HFF-Myc (cell line): Measurements from ENCODE around the gene AGBL1.

Experiments
- DNase-seq: peaks from one replicate; pipeline ENCODE4 v3.0.0-alpha.2; 2011; ENCODE audit warnings: low read depth; ENCODE audit errors: extremely low read depth
- H3K4me3 ChIP-seq: replicated peaks from 2 replicates; pipeline ENCODE4 v1.5.1; 2011; ENCODE audit warnings: low read depth, mild to moderate bottlenecking, control low read depth, low read length
- CTCF ChIP-seq: IDR thresholded peaks from 2 replicates; pipeline ENCODE4 v1.5.1; 2012; ENCODE audit warnings: mild to moderate bottlenecking, low read depth, low read length, control low read depth; ENCODE audit errors: missing control alignments

The AGBL1 gene

GRCh38 chr15:86165265-86166211 is 85.9 kb downstream of the AGBL1 start:
- DNase-seq: no peak
- no peak for TF ChIP-seq CTCF
- H3K4me3 ChIP-seq: no peak overlapping the region

- DNase-seq: no peak
- TF ChIP-seq CTCF: no peak
- H3K4me3 ChIP-seq: no peak overlapping the region
These were observed 88.2 kb downstream of the AGBL1 start for GRCh38 chr15:86167841-86168240.

GRCh38 chr15:86178845-86179244 is 99.2 kb downstream of the AGBL1 start:
- H3K4me3 ChIP-seq: no peak overlapping the region
- DNase-seq: no peak
- TF ChIP-seq CTCF: no peak

GRCh38 chr15:86183596-86184491 is 104.2 kb downstream of the AGBL1 start:
- no peak for DNase-seq
- H3K4me3 ChIP-seq: no peak overlapping the region

GRCh38 chr15:86193716-86194380 is 114.2 kb downstream of the AGBL1 start:
- DNase-seq: no peak
- no peak for TF ChIP-seq CTCF
- H3K4me3 ChIP-seq: no peak overlapping the region

More at GRCh38 chr15:86183596-86184491, 104.2 kb downstream of the AGBL1 start:
- no peak for TF ChIP-seq CTCF

- no peak for TF ChIP-seq CTCF
- no peak overlapping the region for H3K4me3 ChIP-seq
- DNase-seq: no peak
These were observed 118.1 kb downstream of the AGBL1 start for GRCh38 chr15:86197770-86198169.
